ENCODE results near the gene PRDM4.

DNA sequence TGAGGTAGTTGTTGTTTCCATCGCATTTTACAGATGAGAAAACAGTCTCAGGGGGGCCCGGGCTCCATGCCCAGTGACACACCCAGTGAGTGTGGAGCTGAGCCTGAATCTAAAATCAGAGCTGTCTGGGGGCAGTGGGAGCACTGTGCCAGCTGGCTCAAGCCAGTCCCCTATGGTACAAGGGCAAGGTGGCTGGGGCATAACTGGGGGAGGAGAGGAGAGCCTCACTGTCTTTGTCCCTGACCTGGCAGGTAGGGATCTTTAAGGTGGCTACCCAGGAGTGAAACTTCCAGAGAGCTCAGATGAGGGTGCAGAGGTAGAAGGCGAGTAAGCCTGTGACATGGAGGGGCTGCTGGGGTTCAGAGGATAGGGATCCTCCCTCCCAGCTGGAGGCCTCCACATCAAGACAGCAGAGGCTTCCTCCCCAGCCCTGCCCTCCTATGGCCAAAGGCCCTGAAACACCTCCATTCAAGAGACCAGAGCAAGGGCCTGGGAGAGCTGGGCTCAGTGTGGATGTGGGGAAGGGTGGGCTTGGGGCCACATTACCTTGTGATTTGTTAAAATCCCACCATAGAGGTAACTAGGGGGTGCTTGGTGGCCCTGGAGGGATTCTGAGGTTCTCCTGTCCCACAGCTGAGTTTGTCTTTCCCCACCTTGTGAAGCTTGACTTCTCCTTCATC is 46.7 kb upstream of the PRDM4 start:
- TF ChIP-seq GATA2 (IDR thresholded peaks at IDR 0.05; ENCODE audit: low read depth, low read length) (no peak), GATA3 (IDR thresholded peaks at IDR 0.05; ENCODE audit: low read depth, low read length) (no peak)

Measured in SH-SY5Y (cell line).